Gastroesophageal sphincter (tissue), 3 donors: ENCODE results near the gene PDZRN4.

Experiments used
- POLR2A ChIP-seq, 2 donors: fragments of 450-650 bp; IDR thresholded peaks; one replicate each; pipeline ENCODE4 v1.6.1; 2017; ENCODE audit warnings: antibody characterized with exemption in 2 of 2, mild to moderate bottlenecking in 2 of 2, moderate library complexity in 1 of 2
- POLR2AphosphoS5 ChIP-seq: sonication (generic); formaldehyde crosslinking; IDR thresholded peaks from one replicate; pipeline ENCODE4 v1.6.1; 2017; ENCODE audit warnings: antibody characterized with exemption
- TF ChIP-seq, protein P1 (sequence below), 4 experiments: fragments of 200-600 bp in 2 of 4; fragments of 450-650 bp in 2 of 4; sonication (generic) in 1 of 4; IDR thresholded peaks; one replicate each; pipeline ENCODE4 v1.5.1; 2017 to 2019; ENCODE audit warnings: antibody characterized with exemption in 4 of 4, mild to moderate bottlenecking in 2 of 4, moderate library complexity in 2 of 4

DNA sequence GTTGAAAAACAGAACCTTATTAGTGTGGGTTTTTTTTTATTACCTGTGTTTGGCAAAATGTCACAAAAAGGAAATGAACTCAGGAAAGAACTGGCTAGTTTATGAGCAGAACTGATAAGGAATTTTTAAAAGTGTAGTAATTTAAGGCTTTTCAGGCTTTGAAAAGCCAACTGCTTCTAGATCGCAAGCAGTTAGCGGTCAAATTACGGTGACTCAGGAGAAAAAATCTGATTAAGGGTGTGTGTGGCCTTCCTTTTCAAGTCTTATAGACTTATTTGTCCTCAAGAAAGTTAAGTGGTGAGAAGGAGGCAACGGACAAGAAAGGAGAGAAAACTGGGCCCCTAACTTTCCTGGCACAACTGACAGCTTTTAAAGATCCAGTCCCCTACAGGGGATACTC lies 33.4 kb downstream of the PDZRN4 start:
- TF ChIP-seq, protein P1, sequence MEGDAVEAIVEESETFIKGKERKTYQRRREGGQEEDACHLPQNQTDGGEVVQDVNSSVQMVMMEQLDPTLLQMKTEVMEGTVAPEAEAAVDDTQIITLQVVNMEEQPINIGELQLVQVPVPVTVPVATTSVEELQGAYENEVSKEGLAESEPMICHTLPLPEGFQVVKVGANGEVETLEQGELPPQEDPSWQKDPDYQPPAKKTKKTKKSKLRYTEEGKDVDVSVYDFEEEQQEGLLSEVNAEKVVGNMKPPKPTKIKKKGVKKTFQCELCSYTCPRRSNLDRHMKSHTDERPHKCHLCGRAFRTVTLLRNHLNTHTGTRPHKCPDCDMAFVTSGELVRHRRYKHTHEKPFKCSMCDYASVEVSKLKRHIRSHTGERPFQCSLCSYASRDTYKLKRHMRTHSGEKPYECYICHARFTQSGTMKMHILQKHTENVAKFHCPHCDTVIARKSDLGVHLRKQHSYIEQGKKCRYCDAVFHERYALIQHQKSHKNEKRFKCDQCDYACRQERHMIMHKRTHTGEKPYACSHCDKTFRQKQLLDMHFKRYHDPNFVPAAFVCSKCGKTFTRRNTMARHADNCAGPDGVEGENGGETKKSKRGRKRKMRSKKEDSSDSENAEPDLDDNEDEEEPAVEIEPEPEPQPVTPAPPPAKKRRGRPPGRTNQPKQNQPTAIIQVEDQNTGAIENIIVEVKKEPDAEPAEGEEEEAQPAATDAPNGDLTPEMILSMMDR (IDR thresholded peaks at IDR 0.05) = no peak
- TF ChIP-seq POLR2A (IDR thresholded peaks at IDR 0.05) (no peak), POLR2AphosphoS5 (no peak)
